IMR-90 (cell line): Measurements from ENCODE around the gene CCDC141. TPM values are rescaled to one million over a fixed set of nuclear protein-coding genes. Genes with fewer than 3 reads are reported as not detected.

Experiments used
- ATAC-seq: fragments of 200-7000 bp; cut with Tn5 transposase; 2 replicates; pipeline ENCODE4 v1.9.1; 2020; ENCODE audit warnings: low read depth, mild to moderate bottlenecking, moderate library complexity
- BruUV-seq: library from RNA; stranded (reverse); fragments of 400-500 nt; replicated peaks from 2 replicates; lab custom pipeline; 2021; lab: Mats Ljungman, UMichigan
- CTCF ChIA-PET: fragments of 300-600 bp; formaldehyde crosslinking; extraction: SDS; loops from one replicate; lab custom pipeline; 2021; ENCODE audit warnings: antibody characterized with exemption; lab: Yijun Ruan, JAX
- POLR2A ChIA-PET: fragments of 300-600 bp; sonication (Branson Sonifier 250); formaldehyde crosslinking; loops from one replicate; lab custom pipeline; 2022; ENCODE audit warnings: antibody characterized with exemption; ENCODE audit not compliant: unreplicated experiment; lab: Charles Lee
- DNase-seq: peaks from one replicate; pipeline ENCODE4 v3.0.0; 2013
- H2AFZ ChIP-seq: replicated peaks from 2 replicates; pipeline ENCODE3; 2013; ENCODE audit warnings: low read length, mild to moderate bottlenecking; ENCODE audit not compliant: poor library complexity
- H2AK5ac ChIP-seq: 2 replicates; pipeline ENCODE4 v1.6.1; 2013; ENCODE audit warnings: low read depth, low read length, inconsistent platforms
- H2AK9ac ChIP-seq: replicated peaks from 2 replicates; pipeline ENCODE3; 2013; ENCODE audit warnings: mild to moderate bottlenecking, low read depth, low read length, moderate library complexity; ENCODE audit not compliant: poor library complexity
- H2BK120ac ChIP-seq: 2 replicates; pipeline ENCODE4 v1.6.1; 2013; ENCODE audit warnings: low read depth, low read length, inconsistent platforms
- H2BK15ac ChIP-seq: 3 replicates; pipeline ENCODE4 v1.6.1; 2013; ENCODE audit warnings: low read depth, low read length, inconsistent platforms
- H2BK20ac ChIP-seq: 2 replicates; pipeline ENCODE4 v1.6.1; 2013; ENCODE audit warnings: low read depth, mild to moderate bottlenecking, inconsistent platforms, low read length, moderate library complexity
- H2BK5ac ChIP-seq: 2 replicates; pipeline ENCODE4 v1.6.1; 2013; ENCODE audit warnings: mild to moderate bottlenecking, low read depth, low read length, inconsistent platforms; ENCODE audit not compliant: poor library complexity, severe bottlenecking
- H3K14ac ChIP-seq: replicated peaks from 2 replicates; pipeline ENCODE4 v1.6.1; 2013; ENCODE audit warnings: low read depth, low read length, inconsistent platforms
- H3K18ac ChIP-seq: 2 replicates; pipeline ENCODE4 v1.6.1; 2013; ENCODE audit warnings: low read depth, low read length, control low read depth
- H3K23ac ChIP-seq: 2 replicates; pipeline ENCODE4 v1.6.1; 2013; ENCODE audit warnings: low read depth, low read length, inconsistent platforms
- H3K27ac ChIP-seq: 2 replicates; pipeline ENCODE4 v1.5.1; 2013; ENCODE audit warnings: mild to moderate bottlenecking, control low read depth, low read length; ENCODE audit not compliant: insufficient read depth
- H3K27me3 ChIP-seq: 2 replicates; pipeline ENCODE4 v1.6.1; 2013; ENCODE audit warnings: low read length; ENCODE audit not compliant: control insufficient read depth, insufficient read depth
- H3K36me3 ChIP-seq: 2 replicates; pipeline ENCODE4 v1.6.1; 2013; ENCODE audit warnings: low read length, mixed read lengths; ENCODE audit not compliant: control insufficient read depth, insufficient read depth
- H3K4ac ChIP-seq: 2 replicates; pipeline ENCODE4 v1.6.1; 2013; ENCODE audit warnings: low read depth, low read length, inconsistent platforms
- H3K4me1 ChIP-seq: 2 replicates; pipeline ENCODE4 v1.6.1; 2013; ENCODE audit warnings: low read length, mixed read lengths; ENCODE audit not compliant: control insufficient read depth, insufficient read depth
- H3K4me2 ChIP-seq: 2 replicates; pipeline ENCODE4 v1.6.1; 2013; ENCODE audit warnings: low read depth, mild to moderate bottlenecking, control low read depth, low read length, moderate library complexity
- H3K4me3 ChIP-seq: 2 replicates; pipeline ENCODE4 v1.5.1; 2013; ENCODE audit warnings: low read depth, mild to moderate bottlenecking, control low read depth, low read length, moderate library complexity; ENCODE audit not compliant: insufficient read depth
- H3K56ac ChIP-seq: 2 replicates; pipeline ENCODE4 v1.6.1; 2013; ENCODE audit warnings: low read length, inconsistent platforms; ENCODE audit not compliant: insufficient read depth; ENCODE audit errors: extremely low read depth
- H3K79me1 ChIP-seq, 2 experiments: 2 replicates each; pipeline ENCODE4 v1.6.1; 2013; ENCODE audit warnings: low read length in 2 of 2, inconsistent platforms in 1 of 2, low read depth in 1 of 2
- H3K9ac ChIP-seq: 2 replicates; pipeline ENCODE4 v1.6.1; 2013; ENCODE audit warnings: low read depth, low read length, control low read depth
- H3K9me1 ChIP-seq: 2 replicates; pipeline ENCODE4 v1.6.1; 2013; ENCODE audit warnings: low read length, inconsistent platforms; ENCODE audit not compliant: insufficient read depth
- H3K9me3 ChIP-seq: 2 replicates; pipeline ENCODE4 v1.6.1; 2013; ENCODE audit warnings: low read length; ENCODE audit not compliant: control insufficient read depth, insufficient read depth
- H4K20me1 ChIP-seq: 2 replicates; pipeline ENCODE4 v1.6.1; 2013; ENCODE audit warnings: low read length, inconsistent platforms; ENCODE audit not compliant: insufficient read depth
- H4K5ac ChIP-seq: 2 replicates; pipeline ENCODE4 v1.6.1; 2013; ENCODE audit warnings: mild to moderate bottlenecking, low read depth, low read length, control low read depth
- H4K8ac ChIP-seq, 2 experiments: 2 replicates each; pipeline ENCODE4 v1.6.1; 2013; ENCODE audit warnings: low read depth in 2 of 2, low read length in 2 of 2, control low read depth in 1 of 2, inconsistent platforms in 1 of 2
- H4K91ac ChIP-seq: 2 replicates; pipeline ENCODE4 v1.6.1; 2013; ENCODE audit warnings: low read depth, low read length, inconsistent platforms; ENCODE audit not compliant: insufficient read depth
- BHLHE40 ChIP-seq: fragments of 150-350 bp; IDR thresholded peaks from 2 replicates; pipeline ENCODE4 v1.6.1; 2016; ENCODE audit warnings: mild to moderate bottlenecking, low read depth, low read length
- CEBPB ChIP-seq: IDR thresholded peaks from 2 replicates; pipeline ENCODE4 v1.6.1; 2012; ENCODE audit warnings: low read depth, low read length, improper control_type of control experiment
- CHD1 ChIP-seq: IDR thresholded peaks from 2 replicates; pipeline ENCODE4 v1.6.1; 2012; ENCODE audit warnings: low read depth, low read length, improper control_type of control experiment
- FOS ChIP-seq: fragments of 150-350 bp; IDR thresholded peaks from 2 replicates; pipeline ENCODE4 v1.6.1; 2016; ENCODE audit warnings: low read depth, low read length
- MAFK ChIP-seq: IDR thresholded peaks from 2 replicates; pipeline ENCODE4 v1.6.1; 2012; ENCODE audit warnings: low read depth, low read length, improper control_type of control experiment
- MAZ ChIP-seq: IDR thresholded peaks from 2 replicates; pipeline ENCODE4 v1.6.1; 2012; ENCODE audit warnings: low read depth, mild to moderate bottlenecking, low read length, improper control_type of control experiment, moderate library complexity, borderline replicate concordance
- MXI1 ChIP-seq: IDR thresholded peaks from 2 replicates; pipeline ENCODE4 v1.6.1; 2012; ENCODE audit warnings: low read depth, mild to moderate bottlenecking, low read length, moderate library complexity, borderline replicate concordance
- NFE2L2 ChIP-seq: fragments of 150-350 bp; IDR thresholded peaks from 2 replicates; pipeline ENCODE4 v1.6.1; 2016; ENCODE audit warnings: low read depth, mild to moderate bottlenecking, low read length
- POLR2A ChIP-seq: IDR thresholded peaks from 2 replicates; pipeline ENCODE4 v1.6.1; 2012; ENCODE audit warnings: mild to moderate bottlenecking, low read depth, low read length
- RAD21 ChIP-seq: IDR thresholded peaks from 2 replicates; pipeline ENCODE4 v1.6.1; 2012; ENCODE audit warnings: low read length, improper control_type of control experiment
- RCOR1 ChIP-seq: IDR thresholded peaks from 2 replicates; pipeline ENCODE4 v1.6.1; 2012; ENCODE audit warnings: mild to moderate bottlenecking, low read length, improper control_type of control experiment; ENCODE audit not compliant: insufficient replicate concordance
- RFX5 ChIP-seq: IDR thresholded peaks from 2 replicates; pipeline ENCODE4 v1.8.0; 2012; ENCODE audit warnings: low read depth, mild to moderate bottlenecking, low read length, moderate library complexity
- SMC3 ChIP-seq: fragments of 150-350 bp; IDR thresholded peaks from 2 replicates; pipeline ENCODE4 v1.6.1; 2016; ENCODE audit warnings: low read depth, mild to moderate bottlenecking, antibody characterized with exemption, low read length, moderate library complexity
- WGBS, 2 experiments: methylation state at CpG; one replicate each; pipeline versions ENCODE4 v1.1.5 to v1.1.7; 2013; ENCODE audit warnings: missing lambda C conversion rate in 2 of 2; ENCODE audit not compliant: insufficient read length in 1 of 2; ENCODE audit errors: extremely low coverage in 2 of 2; 5-methylcytosine and 5-hydroxymethylcytosine counted together
- dilution Hi-C: fragments of 300-500 bp; cut with HindIII; formaldehyde crosslinking; loops from one replicate; pipeline ENCODE4 v1.14.3; 2018; ENCODE audit warnings: low sequenced_read_pairs; ENCODE audit not compliant: unreplicated experiment
- in situ Hi-C: fragments of 300-500 bp; cut with MboI; formaldehyde crosslinking; loops from 3 replicates; pipeline ENCODE4 v1.14.3; 2019; ENCODE audit warnings: low sequenced_read_pairs, inconsistent platforms, mixed read lengths
- intact Hi-C: fragments of 100-400 bp; cut with micrococcal nuclease; formaldehyde crosslinking; loops from 2 replicates; pipeline ENCODE4 v1.10.0; 2022
- polyA plus RNA-seq, 3 experiments: library from polyadenylated mRNA; depleted of rRNA; stranded (reverse); fragments of >200 nt; gene quantifications; 2 replicates each; pipeline ENCODE4 v1.2.3, GENCODE V29; 2012; ENCODE audit warnings: low replicate concordance in 1 of 3
- total RNA-seq: library from RNA; depleted of rRNA; stranded (reverse); fragments of >200 nt; gene quantifications from 2 replicates; pipeline ENCODE4 v1.2.3, GENCODE V29; 2012
- TF ChIP-seq, protein P1 (sequence below): fragments of 150-350 bp; IDR thresholded peaks from 2 replicates; pipeline ENCODE4 v1.6.1; 2017; ENCODE audit warnings: mild to moderate bottlenecking, antibody characterized with exemption, low read length, low read depth
- TF ChIP-seq, protein P2 (sequence below): conservative IDR thresholded peaks from 2 replicates; pipeline ENCODE4 v1.5.1; 2012; ENCODE audit warnings: mild to moderate bottlenecking, low read depth, low read length, improper control_type of control experiment
- TF ChIP-seq, protein P3 (sequence below): fragments of 150-350 bp; IDR thresholded peaks from 2 replicates; pipeline ENCODE4 v1.6.1; 2016; ENCODE audit warnings: low read depth, mild to moderate bottlenecking, low read length, moderate library complexity, borderline replicate concordance

Gene CCDC141
- total and polyA plus RNA-seq, 2 of the 4 experiments (the other 2 are of a cell fraction), result not detected

DNA sequence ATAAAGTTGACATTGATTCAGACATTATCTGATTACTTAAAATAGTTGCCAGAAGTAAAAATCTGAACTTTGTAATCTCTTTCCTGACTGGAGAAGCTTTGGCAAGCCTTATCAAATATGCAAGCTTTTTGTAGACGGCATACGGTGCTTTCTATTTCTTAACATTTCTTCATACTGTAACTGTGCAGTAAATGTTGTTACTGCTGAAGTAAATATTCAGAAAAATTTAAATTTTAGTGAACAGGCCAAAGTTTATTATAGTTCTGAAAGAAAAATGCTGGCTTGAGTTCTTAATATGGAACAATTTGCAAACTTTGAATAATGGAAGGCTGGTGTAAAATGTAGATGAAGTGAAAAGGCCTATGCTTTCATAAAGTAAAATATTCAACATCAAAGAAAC lies 244.5 kb downstream of the CCDC141 start:
- in situ Hi-C loops (no loop called here), dilution Hi-C loops (no loop called here), intact Hi-C loops (no loop called here)
- Histone ChIP-seq H2BK20ac (no peak overlapping the region), H3K4me2 (no peak overlapping the region), H4K20me1 (no peaks in the 10 kb centered on the region), H3K4me3 (no peak overlapping the region), H4K5ac (no peak overlapping the region), H4K91ac (no peak overlapping the region), H3K9me1 (no peaks in the 10 kb centered on the region), H3K4ac (no peak overlapping the region), H3K9ac (no peak overlapping the region), H3K23ac (no peak overlapping the region), H3K4me1 (no peaks in the 10 kb centered on the region), H2BK15ac (no peak overlapping the region), H3K14ac (no peak overlapping the region), H2AK5ac (no peak overlapping the region), H3K18ac (no peak overlapping the region), H3K36me3 (no peaks in the 10 kb centered on the region), H3K79me1 (no peaks in the 10 kb centered on the region), H2AFZ (no peak overlapping the region), H4K8ac (no peak overlapping the region), H3K9me3 (no peaks in the 10 kb centered on the region), H3K27me3 (no peaks in the 10 kb centered on the region), H2BK120ac (no peak overlapping the region), H2AK9ac (no peak overlapping the region), H3K56ac (no peak overlapping the region), H3K27ac (no peak overlapping the region), H2BK5ac (no peak overlapping the region)
- DNase-seq (no peak), ATAC-seq (no peak)
- WGBS, 2 experiments, result no CpG with 5 or more reads among the region's 2 CpGs
- ChIA-PET POLR2A (no interaction called here), CTCF (interaction anchor here (0.7 to 1.6 kb wide), 2 partner anchors 10 to 12 kb away, joined by 3 to 5 read pairs; no protein-coding TSS in a partner anchor)
- no TSS peak for BruUV-seq
- TF ChIP-seq MXI1, result no peak
- no peak for TF ChIP-seq BHLHE40
- TF ChIP-seq POLR2A, result no peak
- TF ChIP-seq RCOR1, result no peak
- TF ChIP-seq SMC3, result no peak
- no peak for TF ChIP-seq MAZ
- no peak for TF ChIP-seq CHD1
- TF ChIP-seq, protein P1, sequence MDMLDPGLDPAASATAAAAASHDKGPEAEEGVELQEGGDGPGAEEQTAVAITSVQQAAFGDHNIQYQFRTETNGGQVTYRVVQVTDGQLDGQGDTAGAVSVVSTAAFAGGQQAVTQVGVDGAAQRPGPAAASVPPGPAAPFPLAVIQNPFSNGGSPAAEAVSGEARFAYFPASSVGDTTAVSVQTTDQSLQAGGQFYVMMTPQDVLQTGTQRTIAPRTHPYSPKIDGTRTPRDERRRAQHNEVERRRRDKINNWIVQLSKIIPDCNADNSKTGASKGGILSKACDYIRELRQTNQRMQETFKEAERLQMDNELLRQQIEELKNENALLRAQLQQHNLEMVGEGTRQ, result no peak
- TF ChIP-seq MAFK, result no peak
- TF ChIP-seq, protein P2, sequence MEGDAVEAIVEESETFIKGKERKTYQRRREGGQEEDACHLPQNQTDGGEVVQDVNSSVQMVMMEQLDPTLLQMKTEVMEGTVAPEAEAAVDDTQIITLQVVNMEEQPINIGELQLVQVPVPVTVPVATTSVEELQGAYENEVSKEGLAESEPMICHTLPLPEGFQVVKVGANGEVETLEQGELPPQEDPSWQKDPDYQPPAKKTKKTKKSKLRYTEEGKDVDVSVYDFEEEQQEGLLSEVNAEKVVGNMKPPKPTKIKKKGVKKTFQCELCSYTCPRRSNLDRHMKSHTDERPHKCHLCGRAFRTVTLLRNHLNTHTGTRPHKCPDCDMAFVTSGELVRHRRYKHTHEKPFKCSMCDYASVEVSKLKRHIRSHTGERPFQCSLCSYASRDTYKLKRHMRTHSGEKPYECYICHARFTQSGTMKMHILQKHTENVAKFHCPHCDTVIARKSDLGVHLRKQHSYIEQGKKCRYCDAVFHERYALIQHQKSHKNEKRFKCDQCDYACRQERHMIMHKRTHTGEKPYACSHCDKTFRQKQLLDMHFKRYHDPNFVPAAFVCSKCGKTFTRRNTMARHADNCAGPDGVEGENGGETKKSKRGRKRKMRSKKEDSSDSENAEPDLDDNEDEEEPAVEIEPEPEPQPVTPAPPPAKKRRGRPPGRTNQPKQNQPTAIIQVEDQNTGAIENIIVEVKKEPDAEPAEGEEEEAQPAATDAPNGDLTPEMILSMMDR, result no peak
- no peak for TF ChIP-seq RFX5
- TF ChIP-seq, protein P3, sequence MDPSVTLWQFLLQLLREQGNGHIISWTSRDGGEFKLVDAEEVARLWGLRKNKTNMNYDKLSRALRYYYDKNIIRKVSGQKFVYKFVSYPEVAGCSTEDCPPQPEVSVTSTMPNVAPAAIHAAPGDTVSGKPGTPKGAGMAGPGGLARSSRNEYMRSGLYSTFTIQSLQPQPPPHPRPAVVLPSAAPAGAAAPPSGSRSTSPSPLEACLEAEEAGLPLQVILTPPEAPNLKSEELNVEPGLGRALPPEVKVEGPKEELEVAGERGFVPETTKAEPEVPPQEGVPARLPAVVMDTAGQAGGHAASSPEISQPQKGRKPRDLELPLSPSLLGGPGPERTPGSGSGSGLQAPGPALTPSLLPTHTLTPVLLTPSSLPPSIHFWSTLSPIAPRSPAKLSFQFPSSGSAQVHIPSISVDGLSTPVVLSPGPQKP, result no peak
- no peak for TF ChIP-seq NFE2L2
- no peak for TF ChIP-seq FOS
- no peak for TF ChIP-seq RAD21
- no peak for TF ChIP-seq CEBPB
